ENCODE measurements around the gene SMR3A. TPM values are rescaled to one million over a fixed set of nuclear protein-coding genes. Genes with fewer than 3 reads are reported as not detected.

SMR3A gene
- total RNA-seq, result not detected in 2 replicates

DNA sequence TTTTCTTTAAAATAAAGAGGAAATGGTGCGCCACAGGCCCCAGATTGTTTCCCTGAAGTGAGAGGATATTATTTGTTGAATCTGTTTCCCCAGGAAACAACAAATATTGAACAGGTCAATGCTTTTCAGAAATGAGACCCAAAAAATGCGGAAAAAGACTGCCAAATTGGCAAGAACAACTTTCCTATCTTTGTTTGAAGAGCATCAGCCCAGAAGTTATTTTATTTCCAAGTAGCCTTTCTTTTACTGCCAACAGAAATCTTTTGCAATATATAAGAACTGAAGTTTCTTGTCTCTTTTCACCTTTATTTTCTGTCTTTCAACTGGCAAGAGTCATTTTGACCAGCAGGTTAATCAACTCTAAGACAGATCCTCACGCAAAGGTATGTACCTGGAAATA, at the start of gene SMR3A:
SMR3A (plus strand) TSS at position 301 of the 400 bp plus-strand sequence. CDS start 1,356 bp downstream, outside the sequence.

DNA sequence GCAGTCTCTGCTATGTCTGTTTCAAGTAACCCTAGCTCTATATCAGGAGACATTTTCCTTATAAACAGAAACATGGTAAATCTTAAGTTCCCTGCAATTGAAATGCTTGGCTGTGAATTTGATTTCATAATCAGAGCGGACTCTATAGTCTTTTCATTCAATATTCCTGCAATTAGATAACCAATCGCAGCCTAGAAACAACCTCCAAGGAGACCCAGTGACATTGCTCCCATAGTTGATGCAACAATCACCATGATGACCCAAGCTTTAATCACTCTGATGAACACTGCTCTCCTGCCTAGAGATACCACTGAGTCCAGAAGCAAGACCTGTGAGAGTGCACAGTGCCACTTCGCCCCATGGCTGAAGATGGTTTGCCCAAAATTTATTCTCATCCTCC, 25.9 kb upstream of the SMR3A start, which contains the start of gene CABS1:
CABS1 (plus strand) TSS at position 301 of the 400 bp plus-strand sequence; CDS start at position 360, 59 bp downstream.

DNA sequence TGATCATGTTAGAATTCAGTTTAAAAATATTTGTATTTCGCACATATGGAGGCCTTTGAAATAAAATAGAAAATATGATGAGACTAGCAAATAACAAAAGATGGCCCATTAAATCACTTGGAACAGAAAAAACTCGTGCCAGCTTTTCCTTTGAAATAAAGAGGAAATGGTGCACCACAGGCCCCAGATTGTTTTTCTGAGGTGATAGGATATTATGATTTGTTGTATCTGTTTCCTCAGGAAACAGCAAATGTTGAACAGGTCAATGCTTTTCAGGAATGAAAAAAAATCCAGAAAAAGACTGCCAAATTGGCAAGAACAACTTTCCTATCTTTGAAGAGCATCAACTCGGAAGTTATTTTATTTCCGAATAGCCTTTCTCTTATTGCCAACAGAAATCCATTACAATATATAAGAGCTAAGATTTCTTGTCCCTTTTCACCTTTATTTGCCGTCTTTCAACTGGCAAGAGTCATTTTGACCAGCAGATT, 22.2 kb downstream of the SMR3A start, which contains the start of gene SMR3B:
SMR3B (plus strand) TSS at position 441 of the 491 bp plus-strand sequence. CDS start 1,380 bp downstream, outside the sequence.

DNA sequence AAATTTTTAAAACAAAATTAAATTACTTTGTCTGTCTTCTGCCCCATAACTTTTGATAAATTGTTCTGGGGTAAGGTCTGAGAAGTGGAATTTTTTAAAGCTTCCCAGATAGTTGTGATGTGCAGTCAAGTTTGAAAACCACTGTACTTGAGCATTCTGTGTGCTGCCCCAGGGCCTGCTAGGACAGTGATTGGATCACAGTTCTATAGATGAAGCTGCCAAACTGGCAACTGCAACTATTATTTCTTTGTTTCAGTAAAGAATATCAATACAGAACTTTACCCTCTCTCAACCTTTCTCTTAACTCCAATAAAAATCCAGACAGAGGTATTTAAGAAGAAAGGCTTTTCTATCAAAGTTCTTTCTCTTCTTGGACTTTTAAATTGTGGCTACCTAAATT, 37.0 kb downstream of the SMR3A start, which contains the start of gene OPRPN:
OPRPN (plus strand) TSS at position 361 of the 400 bp plus-strand sequence. CDS start 1,346 bp downstream, outside the sequence.

Other genes starting within 250 kb of the SMR3A start
- gene PRR27, start 206.5 kb upstream of the SMR3A start, total RNA-seq, result not detected in 2 replicates
- not detected in 2 replicates for gene ODAM, start 165.0 kb upstream of the SMR3A start, total RNA-seq
- gene FDCSP, start 134.6 kb upstream of the SMR3A start, total RNA-seq, result not detected in 2 replicates
- not detected in 2 replicates for gene CSN3, start 118.2 kb upstream of the SMR3A start, total RNA-seq
- gene CABS1, start 25.8 kb upstream of the SMR3A start, total RNA-seq, result not detected in 2 replicates
- gene SMR3B, start 22.4 kb downstream of the SMR3A start, total RNA-seq, result not detected in 2 replicates
- gene OPRPN, start 37.2 kb downstream of the SMR3A start, total RNA-seq, result not detected in 2 replicates
- not detected in 2 replicates for gene MUC7, start 111.4 kb downstream of the SMR3A start, total RNA-seq
- gene AMTN, start 157.8 kb downstream of the SMR3A start, total RNA-seq, result 0.34 and 1.3 TPM in 2 replicates
- not detected in 2 replicates for gene AMBN, start 231.5 kb downstream of the SMR3A start, total RNA-seq

Measured in nasal cavity respiratory epithelium epithelial cell of viscerocranial mucosa (primary cell).